ENCODE measurements around the gene SARS2. TPM values are rescaled to one million over a fixed set of nuclear protein-coding genes. Genes with fewer than 3 reads are reported as not detected.
"Not testable (repeated sequence)": the region's sequence is repeated elsewhere in the genome, so short reads cannot be mapped to it uniquely, and the experiment has no call there.

SARS2 gene
- total RNA-seq, 1 experiment from 2014 or later, result 74.7 TPM

GRCh38 chr19:38888876-38889275 lies 41.7 kb downstream of the SARS2 start:
- Mint-ChIP-seq H3K4me3 (no peak overlapping the region), H3K27me3 (ENCODE audit: low read depth) (no peaks in the 10 kb centered on the region), H3K36me3 (no peaks in the 10 kb centered on the region), H3K4me1 (no peaks in the 10 kb centered on the region), H3K27ac (no peak overlapping the region), H3K9me3 (no peaks in the 10 kb centered on the region)
- ChIA-PET POLR2A (no interaction called here), CTCF (interaction anchor here (0.9 to 3.5 kb wide), 7 partner anchors 11 to 106 kb away, joined by 4 to 43 read pairs (median 5); partner anchors contain the start of genes MRPS12, NFKBIB, RINL and SARS2)
- TF ChIP-seq FOXJ3 (CRISPR knock-in tag; IDR thresholded peaks at IDR 0.05; ENCODE audit: borderline replicate concordance), result no peak
- TF ChIP-seq CTCF (IDR thresholded peaks at IDR 0.05), result no peak
- TF ChIP-seq E2F4 (CRISPR knock-in tag; IDR thresholded peaks at IDR 0.05; ENCODE audit: borderline replicate concordance, low read depth), result no peak
- TF ChIP-seq HMGXB4 (CRISPR knock-in tag; IDR thresholded peaks at IDR 0.05), result no peak
- TF ChIP-seq ZBTB43 (CRISPR knock-in tag; IDR thresholded peaks at IDR 0.05), result no peak
- no peak for TF ChIP-seq EMX1 (CRISPR knock-in tag; IDR thresholded peaks at IDR 0.05)
- no peak for TF ChIP-seq ZNF512 (CRISPR knock-in tag; IDR thresholded peaks at IDR 0.05; ENCODE audit: borderline replicate concordance)
- no peak for TF ChIP-seq NR3C1 (CRISPR knock-in tag; conservative IDR thresholded peaks at IDR 0.05; ENCODE audit: low read depth)
- no peak for TF ChIP-seq PREB (CRISPR knock-in tag; IDR thresholded peaks at IDR 0.05; ENCODE audit: borderline replicate concordance)
- TF ChIP-seq TEAD4 (CRISPR knock-in tag; IDR thresholded peaks at IDR 0.05), result no peak
- TF ChIP-seq NR2C2 (CRISPR knock-in tag; IDR thresholded peaks at IDR 0.05), result no peak
- no peak for TF ChIP-seq E2F5 (CRISPR knock-in tag; IDR thresholded peaks at IDR 0.05)
- no peak for TF ChIP-seq SMAD4 (CRISPR knock-in tag; IDR thresholded peaks at IDR 0.05)
- no peak for TF ChIP-seq RELA (CRISPR knock-in tag; IDR thresholded peaks at IDR 0.05; ENCODE audit: borderline replicate concordance)
- ATAC-seq (no peak), DNase-seq (ENCODE audit: low spot score) (no peak)

- H3K4me3 Mint-ChIP-seq; H3K9me3 Mint-ChIP-seq; H3K27me3 Mint-ChIP-seq (ENCODE audit: low read depth); H3K4me1 Mint-ChIP-seq; DNase-seq (ENCODE audit: low spot score); H3K27ac Mint-ChIP-seq; H3K36me3 Mint-ChIP-seq; ATAC-seq; POLR2A ChIA-PET: not testable (repeated sequence)
- TF ChIP-seq ZNF121 (CRISPR knock-in tag; IDR thresholded peaks at IDR 0.05), result peak; percentile 66; the same call in 1 of the 2 replicates
- CTCF ChIA-PET, result interaction anchor here (0.6 to 1.1 kb wide), 2 partner anchors 92 to 165 kb away, joined by 3 read pairs; no protein-coding TSS in a partner anchor
Measured at GRCh38 chr19:38884691-38885090, 45.9 kb downstream of the SARS2 start.

Measured in WTC11 (cell line).